NAMALWA (cell line): ENCODE data around the gene CPN2.

ENCODE experiments used
- DNase-seq: peaks from one replicate; pipeline ENCODE4 v3.0.0-alpha.2; 2015; ENCODE audit warnings: low spot score

Gene CPN2

GRCh38 chr3:194351080-194351672 lies at the start of gene CPN2:
TSS of gene CPN2 (minus strand) at chr3:194351328. CDS start at chr3:194342702, 8,626 bp downstream.
- DNase-seq = no peak

- no peak for DNase-seq
These were observed 48.8 kb upstream of the CPN2 start for GRCh38 chr3:194399874-194400411.

GRCh38 chr3:194399166-194399565 lies 48.0 kb upstream of the CPN2 start, which contains the start of gene GP5:
TSS of gene GP5 (minus strand) at chr3:194399266. CDS start at chr3:194398282, 984 bp downstream.
- DNase-seq = no peak

GRCh38 chr3:194397757-194398312 lies 46.7 kb upstream of the CPN2 start:
- DNase-seq = no peak

- no peak for DNase-seq
These were observed 46.0 kb upstream of the CPN2 start for GRCh38 chr3:194396859-194397756.

GRCh38 chr3:194396539-194396858 lies 45.4 kb upstream of the CPN2 start:
- DNase-seq = no peak

GRCh38 chr3:194395778-194396538 lies 44.8 kb upstream of the CPN2 start:
- no peak for DNase-seq

- DNase-seq = no peak
These were observed 44.1 kb upstream of the CPN2 start for GRCh38 chr3:194395212-194395611.

GRCh38 chr3:194392576-194392975 lies 41.4 kb upstream of the CPN2 start:
- DNase-seq = no peak

- no peak for DNase-seq
These were observed 39.7 kb upstream of the CPN2 start for GRCh38 chr3:194390835-194391234.

- DNase-seq = no peak
These were observed 38.1 kb upstream of the CPN2 start for GRCh38 chr3:194389269-194389668.

GRCh38 chr3:194387926-194388418 lies 36.8 kb upstream of the CPN2 start:
- no peak for DNase-seq

GRCh38 chr3:194387276-194387675 lies 36.1 kb upstream of the CPN2 start:
- no peak for DNase-seq

- no peak for DNase-seq
These were observed 35.5 kb upstream of the CPN2 start for GRCh38 chr3:194386648-194387047.

- no peak for DNase-seq
These were observed 34.9 kb upstream of the CPN2 start for GRCh38 chr3:194386066-194386465.

GRCh38 chr3:194384569-194385001 lies 33.5 kb upstream of the CPN2 start:
- no peak for DNase-seq

- DNase-seq = no peak
These were observed 33.0 kb upstream of the CPN2 start for GRCh38 chr3:194384156-194384555.

GRCh38 chr3:194383276-194383940 lies 32.3 kb upstream of the CPN2 start:
- DNase-seq = no peak

GRCh38 chr3:194382892-194383223 lies 31.7 kb upstream of the CPN2 start:
- no peak for DNase-seq

- no peak for DNase-seq
These were observed 31.2 kb upstream of the CPN2 start for GRCh38 chr3:194382196-194382891.

GRCh38 chr3:194381460-194381875 lies 30.3 kb upstream of the CPN2 start:
- DNase-seq = no peak
